Measurements from ENCODE around the gene JPH3. TPM values are rescaled to one million over a fixed set of nuclear protein-coding genes. Genes with fewer than 3 reads are reported as not detected.
"Not testable (repeated sequence)": the region's sequence is repeated elsewhere in the genome, so short reads cannot be mapped to it uniquely, and the experiment has no call there.

JPH3 gene
- total RNA-seq, 1 donor from 2014 or later: 0.16 TPM

GRCh38 chr16:87678618-87679017 lies 76.3 kb downstream of the JPH3 start:
- intact Hi-C loops (cut with micrococcal nuclease): no loop called here
- Mint-ChIP-seq H3K4me1 (ENCODE audit: low read depth) (peaks cover 5% of the 10 kb centered on the region), H3K4me3 (ENCODE audit: low read depth) (no peak overlapping the region), H3K9me3 (no peaks in the 10 kb centered on the region), H3K27ac (no peak overlapping the region), H3K36me3 (ENCODE audit: low read depth) (no peaks in the 10 kb centered on the region), H3K27me3 (ENCODE audit: low read depth) (no peaks in the 10 kb centered on the region)
- no peak for DNase-seq (ENCODE audit: low spot score)

GRCh38 chr16:87679593-87680271 lies 77.4 kb downstream of the JPH3 start:
- H3K9me3 Mint-ChIP-seq: no peaks in the 10 kb centered on the region
- no peak for DNase-seq (ENCODE audit: low spot score)
- no peak overlapping the region for H3K4me3 Mint-ChIP-seq (ENCODE audit: low read depth)
- no peak overlapping the region for H3K27ac Mint-ChIP-seq
- intact Hi-C loops (cut with micrococcal nuclease): no loop called here
- H3K36me3 Mint-ChIP-seq (ENCODE audit: low read depth): no peaks in the 10 kb centered on the region
- peaks cover 5% of the 10 kb centered on the region for H3K4me1 Mint-ChIP-seq (ENCODE audit: low read depth)
- H3K27me3 Mint-ChIP-seq (ENCODE audit: low read depth): no peaks in the 10 kb centered on the region

GRCh38 chr16:87680272-87680644 lies 78.0 kb downstream of the JPH3 start:
- Mint-ChIP-seq H3K9me3 (no peaks in the 10 kb centered on the region), H3K4me3 (ENCODE audit: low read depth) (no peak overlapping the region), H3K4me1 (ENCODE audit: low read depth) (peaks cover 5% of the 10 kb centered on the region), H3K27ac (no peak overlapping the region), H3K27me3 (ENCODE audit: low read depth) (no peaks in the 10 kb centered on the region), H3K36me3 (ENCODE audit: low read depth) (no peaks in the 10 kb centered on the region)
- no peak for DNase-seq (ENCODE audit: low spot score)
- intact Hi-C loops (cut with micrococcal nuclease): no loop called here

- H3K36me3 Mint-ChIP-seq (ENCODE audit: low read depth); H3K27ac Mint-ChIP-seq; H3K9me3 Mint-ChIP-seq; H3K27me3 Mint-ChIP-seq (ENCODE audit: low read depth); H3K4me3 Mint-ChIP-seq (ENCODE audit: low read depth); DNase-seq (ENCODE audit: low spot score); H3K4me1 Mint-ChIP-seq (ENCODE audit: low read depth); intact Hi-C loops (cut with micrococcal nuclease): not testable (repeated sequence)
Observed at GRCh38 chr16:87681051-87681602, 78.8 kb downstream of the JPH3 start.

- intact Hi-C loops (cut with micrococcal nuclease): no loop called here
- Mint-ChIP-seq H3K36me3 (ENCODE audit: low read depth) (no peaks in the 10 kb centered on the region), H3K27me3 (ENCODE audit: low read depth) (no peaks in the 10 kb centered on the region), H3K4me1 (ENCODE audit: low read depth) (peaks cover 5% of the 10 kb centered on the region), H3K9me3 (no peaks in the 10 kb centered on the region), H3K27ac (no peak overlapping the region), H3K4me3 (ENCODE audit: low read depth) (no peak overlapping the region)
- DNase-seq (ENCODE audit: low spot score): no peak
Observed at GRCh38 chr16:87681981-87682570, 79.8 kb downstream of the JPH3 start.

GRCh38 chr16:87682852-87683399 lies 80.6 kb downstream of the JPH3 start:
- no peak overlapping the region for H3K27ac Mint-ChIP-seq
- no peak overlapping the region for H3K4me3 Mint-ChIP-seq (ENCODE audit: low read depth)
- intact Hi-C loops (cut with micrococcal nuclease): no loop called here
- H3K36me3 Mint-ChIP-seq (ENCODE audit: low read depth): no peaks in the 10 kb centered on the region
- H3K4me1 Mint-ChIP-seq (ENCODE audit: low read depth): peaks cover 5% of the 10 kb centered on the region
- H3K9me3 Mint-ChIP-seq: no peaks in the 10 kb centered on the region
- DNase-seq (ENCODE audit: low spot score): no peak
- no peaks in the 10 kb centered on the region for H3K27me3 Mint-ChIP-seq (ENCODE audit: low read depth)

- H3K27me3 Mint-ChIP-seq (ENCODE audit: low read depth): no peaks in the 10 kb centered on the region
- H3K9me3 Mint-ChIP-seq: no peaks in the 10 kb centered on the region
- H3K4me3 Mint-ChIP-seq (ENCODE audit: low read depth): no peak overlapping the region
- peaks cover 5% of the 10 kb centered on the region for H3K4me1 Mint-ChIP-seq (ENCODE audit: low read depth)
- no peak for DNase-seq (ENCODE audit: low spot score)
- H3K27ac Mint-ChIP-seq: no peak overlapping the region
- H3K36me3 Mint-ChIP-seq (ENCODE audit: low read depth): no peaks in the 10 kb centered on the region
- intact Hi-C loops (cut with micrococcal nuclease): no loop called here
Observed at GRCh38 chr16:87684106-87684677, 81.9 kb downstream of the JPH3 start.

GRCh38 chr16:87684711-87685404 lies 82.5 kb downstream of the JPH3 start:
- Mint-ChIP-seq H3K27ac (no peak overlapping the region), H3K4me1 (ENCODE audit: low read depth) (peaks cover 5% of the 10 kb centered on the region), H3K4me3 (ENCODE audit: low read depth) (no peak overlapping the region), H3K9me3 (no peaks in the 10 kb centered on the region), H3K36me3 (ENCODE audit: low read depth) (no peaks in the 10 kb centered on the region), H3K27me3 (ENCODE audit: low read depth) (no peaks in the 10 kb centered on the region)
- DNase-seq (ENCODE audit: low spot score): no peak
- intact Hi-C loops (cut with micrococcal nuclease): no loop called here

- Mint-ChIP-seq H3K27ac (no peak overlapping the region), H3K9me3 (no peaks in the 10 kb centered on the region)
Observed at GRCh38 chr16:87685405-87685755, 83.1 kb downstream of the JPH3 start.

GRCh38 chr16:87685766-87686165 lies 83.5 kb downstream of the JPH3 start:
- intact Hi-C loops (cut with micrococcal nuclease): no loop called here
- H3K27ac Mint-ChIP-seq: no peak overlapping the region

More at GRCh38 chr16:87685405-87685755, 83.1 kb downstream of the JPH3 start:
- intact Hi-C loops (cut with micrococcal nuclease): no loop called here
- DNase-seq (ENCODE audit: low spot score): no peak
- Mint-ChIP-seq H3K4me1 (ENCODE audit: low read depth) (peaks cover 5% of the 10 kb centered on the region), H3K27me3 (ENCODE audit: low read depth) (no peaks in the 10 kb centered on the region), H3K4me3 (ENCODE audit: low read depth) (no peak overlapping the region), H3K36me3 (ENCODE audit: low read depth) (no peaks in the 10 kb centered on the region)

GRCh38 chr16:87686697-87687096 lies 84.4 kb downstream of the JPH3 start:
- Mint-ChIP-seq H3K27me3 (ENCODE audit: low read depth) (no peaks in the 10 kb centered on the region), H3K4me1 (ENCODE audit: low read depth) (peaks cover 5% of the 10 kb centered on the region)

More at GRCh38 chr16:87685766-87686165, 83.5 kb downstream of the JPH3 start:
- no peaks in the 10 kb centered on the region for H3K9me3 Mint-ChIP-seq
- peaks cover 5% of the 10 kb centered on the region for H3K4me1 Mint-ChIP-seq (ENCODE audit: low read depth)
- H3K36me3 Mint-ChIP-seq (ENCODE audit: low read depth): no peaks in the 10 kb centered on the region
- H3K27me3 Mint-ChIP-seq (ENCODE audit: low read depth): no peaks in the 10 kb centered on the region
- no peak for DNase-seq (ENCODE audit: low spot score)
- no peak overlapping the region for H3K4me3 Mint-ChIP-seq (ENCODE audit: low read depth)

GRCh38 chr16:87687126-87687910 lies 85.0 kb downstream of the JPH3 start:
- H3K27me3 Mint-ChIP-seq (ENCODE audit: low read depth): no peaks in the 10 kb centered on the region
- no peak for DNase-seq (ENCODE audit: low spot score)
- H3K27ac Mint-ChIP-seq: no peak overlapping the region
- H3K36me3 Mint-ChIP-seq (ENCODE audit: low read depth): no peaks in the 10 kb centered on the region
- intact Hi-C loops (cut with micrococcal nuclease): no loop called here
- peaks cover 2% of the 10 kb centered on the region for H3K4me1 Mint-ChIP-seq (ENCODE audit: low read depth)
- no peaks in the 10 kb centered on the region for H3K9me3 Mint-ChIP-seq
- H3K4me3 Mint-ChIP-seq (ENCODE audit: low read depth): no peak overlapping the region

More at GRCh38 chr16:87686697-87687096, 84.4 kb downstream of the JPH3 start:
- Mint-ChIP-seq H3K36me3 (ENCODE audit: low read depth) (no peaks in the 10 kb centered on the region), H3K9me3 (no peaks in the 10 kb centered on the region), H3K27ac (no peak overlapping the region), H3K4me3 (ENCODE audit: low read depth) (no peak overlapping the region)
- DNase-seq (ENCODE audit: low spot score): no peak
- intact Hi-C loops (cut with micrococcal nuclease): no loop called here

Measured in activated T-helper 2 cell treated with anti-CD3 and anti-CD28 coated beads, Interferon-gamma antibody, Interleukin-2, Interleukin-4, amounts not matched to agents 10 μg/mL and 5 μg/mL and 100 μg/mL, durations not matched to agents 14 hours and 24 hours and 36 hours (primary cell).